HG03575 (cell line): Measurements from ENCODE around the gene ENO2.

ENCODE experiments used
- ATAC-seq: cut with Tn5 transposase; IDR thresholded peaks from one replicate; pipeline ENCODE4 v1.9.1; 2021; ENCODE audit not compliant: unreplicated experiment, insufficient number of reproducible peaks, low FRiP score; ENCODE audit errors: extremely low read depth

ENO2 gene

GRCh38 chr12:6955108-6956020 lies 41.0 kb downstream of the ENO2 start:
- ATAC-seq: no peak

GRCh38 chr12:6956021-6956727 lies 41.8 kb downstream of the ENO2 start:
- ATAC-seq: no peak

- no peak for ATAC-seq
These were observed 42.8 kb downstream of the ENO2 start for GRCh38 chr12:6957151-6957701.

GRCh38 chr12:6957741-6958608 lies 43.6 kb downstream of the ENO2 start:
- no peak for ATAC-seq

GRCh38 chr12:6958609-6959057 lies 44.3 kb downstream of the ENO2 start:
- ATAC-seq: no peak

- ATAC-seq: no peak
These were observed 44.9 kb downstream of the ENO2 start for GRCh38 chr12:6959058-6959804.

- no peak for ATAC-seq
These were observed 45.6 kb downstream of the ENO2 start for GRCh38 chr12:6959805-6960592.

- ATAC-seq: no peak
These were observed 46.4 kb downstream of the ENO2 start for GRCh38 chr12:6960593-6961277.

- ATAC-seq: no peak
These were observed 46.9 kb downstream of the ENO2 start for GRCh38 chr12:6961278-6961694.

GRCh38 chr12:6961695-6962284 lies 47.4 kb downstream of the ENO2 start:
- no peak for ATAC-seq

GRCh38 chr12:6962285-6963015 lies 48.1 kb downstream of the ENO2 start:
- no peak for ATAC-seq

GRCh38 chr12:6963016-6963731 lies 48.8 kb downstream of the ENO2 start:
- ATAC-seq: no peak

- ATAC-seq: no peak
These were observed 49.5 kb downstream of the ENO2 start for GRCh38 chr12:6963791-6964413.

- ATAC-seq: no peak
These were observed 50.2 kb downstream of the ENO2 start for GRCh38 chr12:6964605-6965025.

- ATAC-seq: no peak
These were observed 50.8 kb downstream of the ENO2 start for GRCh38 chr12:6965026-6965661.
